ENCODE data around the gene ABI1. TPM values are rescaled to one million over a fixed set of nuclear protein-coding genes. Genes with fewer than 3 reads are reported as not detected.

Gene ABI1
- total and polyA plus RNA-seq, 5 experiments from 2014 or later, result 61.7 to 71.9 (median 64.9) TPM

GRCh38 chr10:26738301-26738911 lies 122.4 kb downstream of the ABI1 start:
- no peak for DNase-seq
- Mint-ChIP-seq H3K27ac (peak overlapping the region in 6 of 10 donors; percentile 31 to 76 (median 51)), H3K36me3 (peaks cover 0 to 46% (median 15%) of the 10 kb centered on the region in 3 donors), H3K27me3 (no peaks in the 10 kb centered on the region), H3K4me3 (no peak overlapping the region), H3K9me3 (no peaks in the 10 kb centered on the region), H3K4me1 (peaks cover 0 to 21% (median 3%) of the 10 kb centered on the region in 4 donors)
- ATAC-seq, result no peak
- POLR2A ChIA-PET, result no interaction called here

GRCh38 chr10:26737730-26738129 lies 123.0 kb downstream of the ABI1 start:
- no peak for ATAC-seq
- Mint-ChIP-seq H3K4me1 (peaks cover 0 to 21% (median 3%) of the 10 kb centered on the region in 4 donors), H3K27me3 (no peaks in the 10 kb centered on the region), H3K27ac (peak overlapping the region in 5 of 10 donors; percentile 29 to 76 (median 47)), H3K9me3 (no peaks in the 10 kb centered on the region), H3K4me3 (no peak overlapping the region), H3K36me3 (peaks cover 0 to 42% (median 15%) of the 10 kb centered on the region in 3 donors)
- POLR2A ChIA-PET, result no interaction called here
- DNase-seq, result no peak

GRCh38 chr10:26735435-26735834 lies 125.3 kb downstream of the ABI1 start:
- Mint-ChIP-seq H3K36me3 (peaks cover 0 to 38% (median 5%) of the 10 kb centered on the region in 3 donors), H3K9me3 (no peaks in the 10 kb centered on the region), H3K27ac (peak overlapping the region in 6 of 10 donors; percentile 5 to 66 (median 54)), H3K27me3 (no peaks in the 10 kb centered on the region), H3K4me1 (peaks cover 0 to 22% (median under 1%) of the 10 kb centered on the region in 4 donors), H3K4me3 (no peak overlapping the region)
- no peak for DNase-seq
- POLR2A ChIA-PET, result no interaction called here
- ATAC-seq, result no peak

GRCh38 chr10:26733750-26734568 lies 126.8 kb downstream of the ABI1 start:
- ATAC-seq, result no peak
- DNase-seq, result no peak
- POLR2A ChIA-PET, result interaction anchor here (0.5 kb wide), 1 partner anchor 42 kb away, joined by 3 read pairs; no protein-coding TSS in a partner anchor
- Mint-ChIP-seq H3K27ac (peak overlapping the region in 5 of 10 donors; percentile 40 to 87 (median 75)), H3K36me3 (peaks cover 0 to 42% (median 7%) of the 10 kb centered on the region in 3 donors), H3K9me3 (no peaks in the 10 kb centered on the region), H3K27me3 (no peaks in the 10 kb centered on the region), H3K4me3 (no peak overlapping the region), H3K4me1 (peaks cover 0 to 16% (median 0%) of the 10 kb centered on the region in 4 donors)

- H3K27me3 Mint-ChIP-seq, result no peaks in the 10 kb centered on the region
- H3K9me3 Mint-ChIP-seq, result peaks cover 0 to 1% (median 0%) of the 10 kb centered on the region in 9 donors
- POLR2A ChIA-PET, result no interaction called here
- ATAC-seq, result no peak
- H3K4me1 Mint-ChIP-seq, result peaks cover 4 to 6% (median 5%) of the 10 kb centered on the region in 4 donors
- peaks cover 0 to 43% (median 8%) of the 10 kb centered on the region in 3 donors for H3K36me3 Mint-ChIP-seq
- H3K27ac Mint-ChIP-seq, result peak overlapping the region in 1 of 10 donors; percentile 22
- no peak for DNase-seq
- H3K4me3 Mint-ChIP-seq, result no peak overlapping the region
These were observed 130.2 kb downstream of the ABI1 start for GRCh38 chr10:26730552-26730951.

- peaks cover 4 to 6% (median 5%) of the 10 kb centered on the region in 4 donors for H3K4me1 Mint-ChIP-seq
- H3K36me3 Mint-ChIP-seq, result peaks cover 0 to 47% (median 6%) of the 10 kb centered on the region in 3 donors
- H3K9me3 Mint-ChIP-seq, result peaks cover 0 to 1% (median 0%) of the 10 kb centered on the region in 9 donors
- DNase-seq, result no peak
- ATAC-seq, result no peak
- H3K4me3 Mint-ChIP-seq, result no peak overlapping the region
- POLR2A ChIA-PET, result interaction anchor here (0.7 kb wide), 2 partner anchors 28 to 203 kb away, joined by 4 read pairs; no protein-coding TSS in a partner anchor
- no peak overlapping the region for H3K27ac Mint-ChIP-seq
- no peaks in the 10 kb centered on the region for H3K27me3 Mint-ChIP-seq
These were observed 131.4 kb downstream of the ABI1 start for GRCh38 chr10:26729395-26729794.

- POLR2A ChIA-PET, result interaction anchor here (0.7 kb wide), 2 partner anchors 29 to 203 kb away, joined by 4 read pairs; no protein-coding TSS in a partner anchor
- peaks cover 0 to 1% (median 0%) of the 10 kb centered on the region in 9 donors for H3K9me3 Mint-ChIP-seq
- no peaks in the 10 kb centered on the region for H3K27me3 Mint-ChIP-seq
- H3K27ac Mint-ChIP-seq, result no peak overlapping the region
- peaks cover 0 to 51% (median 8%) of the 10 kb centered on the region in 3 donors for H3K36me3 Mint-ChIP-seq
- peaks cover 4 to 6% (median 5%) of the 10 kb centered on the region in 4 donors for H3K4me1 Mint-ChIP-seq
- DNase-seq (no peak), ATAC-seq (no peak)
- H3K4me3 Mint-ChIP-seq, result no peak overlapping the region
These were observed 131.8 kb downstream of the ABI1 start for GRCh38 chr10:26728957-26729356.

- Mint-ChIP-seq H3K4me3 (no peak overlapping the region), H3K27me3 (no peaks in the 10 kb centered on the region), H3K27ac (no peak overlapping the region), H3K4me1 (peaks cover 4 to 6% (median 5%) of the 10 kb centered on the region in 4 donors), H3K9me3 (peaks cover 0 to 1% (median 0%) of the 10 kb centered on the region in 9 donors), H3K36me3 (peaks cover 0 to 58% (median 8%) of the 10 kb centered on the region in 3 donors)
- no peak for DNase-seq
- POLR2A ChIA-PET, result no interaction called here
- no peak for ATAC-seq
These were observed 133.8 kb downstream of the ABI1 start for GRCh38 chr10:26727005-26727404.

- Mint-ChIP-seq H3K4me1 (peaks cover 4 to 15% (median 9%) of the 10 kb centered on the region in 4 donors), H3K36me3 (peaks cover 0 to 61% (median 8%) of the 10 kb centered on the region in 3 donors), H3K27ac (peak overlapping the region in 1 of 10 donors; percentile 60), H3K27me3 (no peaks in the 10 kb centered on the region), H3K9me3 (peaks cover 0 to 1% (median 0%) of the 10 kb centered on the region in 9 donors), H3K4me3 (no peak overlapping the region)
- ATAC-seq (peak; percentile 59 to 72), DNase-seq (peak; percentile 20 to 66 (median 41))
- POLR2A ChIA-PET, result no interaction called here
These were observed 134.7 kb downstream of the ABI1 start for GRCh38 chr10:26725837-26726727.

GRCh38 chr10:26723016-26723415 lies 137.7 kb downstream of the ABI1 start:
- no peaks in the 10 kb centered on the region for H3K27me3 Mint-ChIP-seq
- H3K4me3 Mint-ChIP-seq, result no peak overlapping the region
- no peak for DNase-seq
- H3K36me3 Mint-ChIP-seq, result peaks cover 0 to 68% (median 6%) of the 10 kb centered on the region in 3 donors
- ATAC-seq, result no peak
- H3K4me1 Mint-ChIP-seq, result peaks cover 4 to 13% (median 9%) of the 10 kb centered on the region in 4 donors
- peaks cover 0 to 1% (median 0%) of the 10 kb centered on the region in 9 donors for H3K9me3 Mint-ChIP-seq
- H3K27ac Mint-ChIP-seq, result peak overlapping the region in 3 of 10 donors; percentile 17 to 34 (median 31)
- POLR2A ChIA-PET, result no interaction called here

- H3K27me3 Mint-ChIP-seq, result no peaks in the 10 kb centered on the region
- H3K36me3 Mint-ChIP-seq, result peaks cover 0 to 61% (median 6%) of the 10 kb centered on the region in 3 donors
- peak in 1 of 2 donors; percentile 70 for ATAC-seq
- peaks cover 4 to 13% (median 9%) of the 10 kb centered on the region in 4 donors for H3K4me1 Mint-ChIP-seq
- POLR2A ChIA-PET, result no interaction called here
- peak in 5 of 10 donors; percentile 13 to 24 (median 21) for DNase-seq
- peaks cover 0 to 1% (median 0%) of the 10 kb centered on the region in 9 donors for H3K9me3 Mint-ChIP-seq
- H3K4me3 Mint-ChIP-seq, result peak overlapping the region in 2 of 10 donors; percentile 20 to 24
- peak overlapping the region in 9 of 10 donors; percentile 58 to 91 (median 77) for H3K27ac Mint-ChIP-seq
These were observed 139.2 kb downstream of the ABI1 start for GRCh38 chr10:26721561-26721960.

- Mint-ChIP-seq H3K27me3 (no peaks in the 10 kb centered on the region), H3K36me3 (peaks cover 0 to 62% (median 10%) of the 10 kb centered on the region in 3 donors), H3K9me3 (no peaks in the 10 kb centered on the region), H3K4me3 (no peak overlapping the region), H3K4me1 (peaks cover 0 to 10% (median 4%) of the 10 kb centered on the region in 4 donors), H3K27ac (no peak overlapping the region)
- DNase-seq (no peak), ATAC-seq (no peak)
- POLR2A ChIA-PET, result no interaction called here
These were observed 143.3 kb downstream of the ABI1 start for GRCh38 chr10:26717476-26717875.
